Activated CD4-positive, alpha-beta T cell treated with anti-CD3 and anti-CD28 coated beads for 36 hours (primary cell): ENCODE measurements around the gene TSBP1. TPM values are rescaled to one million over a fixed set of nuclear protein-coding genes. Genes with fewer than 3 reads are reported as not detected.

Source experiments
- ATAC-seq: fragments of 200-7000 bp; cut with Tn5 transposase; one replicate; pipeline ENCODE4 v1.10.0; 2021; ENCODE audit warnings: mild to moderate bottlenecking, moderate library complexity
- CTCF ChIA-PET: fragments of 350-600 bp; sonication (Branson Sonifier 250); formaldehyde crosslinking; loops from one replicate; lab custom pipeline; 2021; ENCODE audit warnings: antibody characterized with exemption; lab: Charles Lee
- POLR2A ChIA-PET: fragments of 350-600 bp; sonication (Branson Sonifier 250); formaldehyde crosslinking; loops from one replicate; lab custom pipeline; 2021; ENCODE audit warnings: antibody characterized with exemption, inconsistent platforms; lab: Charles Lee
- DNase-seq: peaks from one replicate; pipeline ENCODE4 v3.0.0-alpha.2; 2020
- H3K27ac Mint-ChIP-seq: one replicate; pipeline ENCODE4 v1.8.0; 2021; ENCODE audit warnings: mixed read lengths
- H3K27me3 Mint-ChIP-seq: one replicate; pipeline ENCODE4 v1.8.0; 2021; ENCODE audit warnings: mixed read lengths
- H3K36me3 Mint-ChIP-seq: one replicate; pipeline ENCODE4 v1.8.0; 2021; ENCODE audit warnings: low read depth, mixed read lengths
- H3K4me1 Mint-ChIP-seq: one replicate; pipeline ENCODE4 v1.8.0; 2021; ENCODE audit warnings: mixed read lengths
- H3K4me3 Mint-ChIP-seq: one replicate; pipeline ENCODE4 v1.8.0; 2021; ENCODE audit warnings: mild to moderate bottlenecking, moderate library complexity, mixed read lengths
- H3K9me3 Mint-ChIP-seq: one replicate; pipeline ENCODE4 v1.8.0; 2021; ENCODE audit warnings: low read depth, mixed read lengths
- intact Hi-C, 2 experiments: fragments of 100-400 bp; cut with DNase I in 1 of 2; cut with micrococcal nuclease in 1 of 2; formaldehyde crosslinking; loops; one replicate each; pipeline versions ENCODE4 v1.14.2 to v1.15.1; 2022 to 2024; cut with DNase I, micrococcal nuclease
- total RNA-seq, 2 experiments: library from RNA; stranded (reverse); gene quantifications; one replicate each; pipeline ENCODE4 v1.2.3, GENCODE V29; 2021

The TSBP1 gene
- total RNA-seq, 2 experiments from 2014 or later, result not detected

- DNase-seq (peak; percentile 81), ATAC-seq (peak; percentile 68)
- H3K4me1 Mint-ChIP-seq, result peaks cover 27% of the 10 kb centered on the region
- peak overlapping the region; percentile 6 for H3K4me3 Mint-ChIP-seq
- ChIA-PET CTCF (interaction anchor here (0.7 to 3.5 kb wide), 10 partner anchors 10 to 169 kb away, joined by 3 to 24 read pairs (median 4); partner anchors contain the start of genes ATF6B and PRRT1), POLR2A (no interaction called here)
- no peaks in the 10 kb centered on the region for H3K27me3 Mint-ChIP-seq
- intact Hi-C loops, result loop anchor here (1.0 to 10.0 kb wide), 7 partner anchors 48 to 450 kb away; no protein-coding TSS in a partner anchor
- no peaks in the 10 kb centered on the region for H3K36me3 Mint-ChIP-seq
- peaks cover 4% of the 10 kb centered on the region for H3K9me3 Mint-ChIP-seq
- no peak overlapping the region for H3K27ac Mint-ChIP-seq
These were observed 126.7 kb downstream of the TSBP1 start for GRCh38 chr6:32244946-32245398.

GRCh38 chr6:32244270-32244669 is 127.4 kb downstream of the TSBP1 start:
- CTCF ChIA-PET, result interaction anchor here (0.9 to 3.5 kb wide), 7 partner anchors 11 to 170 kb away, joined by 3 to 24 read pairs (median 4); partner anchors contain the start of gene ATF6B

More at GRCh38 chr6:32244270-32244669, 127.4 kb downstream of the TSBP1 start:
- peaks cover 29% of the 10 kb centered on the region for H3K4me1 Mint-ChIP-seq
- POLR2A ChIA-PET, result no interaction called here
- peaks cover 4% of the 10 kb centered on the region for H3K9me3 Mint-ChIP-seq
- intact Hi-C loops, result loop anchor here (2.0 to 10.0 kb wide), 4 partner anchors 47 to 451 kb away; no protein-coding TSS in a partner anchor
- no peak for ATAC-seq
- no peak overlapping the region for H3K27ac Mint-ChIP-seq
- no peak for DNase-seq
- no peak overlapping the region for H3K4me3 Mint-ChIP-seq
- no peaks in the 10 kb centered on the region for H3K27me3 Mint-ChIP-seq
- no peaks in the 10 kb centered on the region for H3K36me3 Mint-ChIP-seq

Other genes with a start within 250 kb of the TSBP1 start
- 10 to 100 TPM; 60.2 to 63.4 TPM for gene ATF6B, start 243.7 kb downstream of the TSBP1 start, total RNA-seq
- gene FKBPL, start 241.6 kb downstream of the TSBP1 start, total RNA-seq, result 1 to 10 TPM; 5.2 to 5.7 TPM
- under 1 TPM; 0.43 to 0.79 TPM for gene PRRT1, start 220.0 kb downstream of the TSBP1 start, total RNA-seq
- gene PPT2, start 217.8 kb downstream of the TSBP1 start, total RNA-seq, result 10 to 100 TPM in 1 of 2 experiments, 1 to 10 TPM in 1; 9.9 to 10.1 TPM
- 10 to 100 TPM in 1 of 2 experiments, 1 to 10 TPM in 1; 9.1 to 10.9 TPM for gene EGFL8, start 207.3 kb downstream of the TSBP1 start, total RNA-seq
- gene AGPAT1, start 195.8 kb downstream of the TSBP1 start, total RNA-seq, result 10 to 100 TPM; 30.4 to 30.5 TPM
- 10 to 100 TPM; 51.7 to 65.6 TPM for gene RNF5, start 193.5 kb downstream of the TSBP1 start, total RNA-seq
- 10 to 100 TPM; 24.4 to 28.0 TPM for gene AGER, start 187.7 kb downstream of the TSBP1 start, total RNA-seq
- gene PBX2, start 181.7 kb downstream of the TSBP1 start, total RNA-seq, result 10 to 100 TPM; 64.9 to 77.9 TPM
- gene GPSM3, start 179.3 kb downstream of the TSBP1 start, total RNA-seq, result 10 to 100 TPM; 82.6 to 94.8 TPM
- gene NOTCH4, start 147.8 kb downstream of the TSBP1 start, total RNA-seq, result 1 to 10 TPM in 1 of 2 experiments, under 1 TPM in 1; 0.69 to 1.1 TPM
- not detected for gene BTNL2, start 35.3 kb upstream of the TSBP1 start, total RNA-seq
- gene HLA-DRA, start 68.0 kb upstream of the TSBP1 start, total RNA-seq, result 1 to 10 TPM; 4.3 to 6.0 TPM
- gene HLA-DRB5, start 158.4 kb upstream of the TSBP1 start, total RNA-seq, result 1 to 10 TPM; 4.1 to 4.7 TPM
- 10 to 100 TPM; 12.7 to 16.6 TPM for gene HLA-DRB1, start 217.9 kb upstream of the TSBP1 start, total RNA-seq